ENCODE measurements around the gene IL4R. TPM values are rescaled to one million over a fixed set of nuclear protein-coding genes. Genes with fewer than 3 reads are reported as not detected.

IL4R gene
- total and polyA plus RNA-seq, 10 of the 15 experiments (the other 5 are each of a cell fraction or from before 2014, with no cell fraction given), result 2.6 to 70.4 (median 36.6) TPM

DNA sequence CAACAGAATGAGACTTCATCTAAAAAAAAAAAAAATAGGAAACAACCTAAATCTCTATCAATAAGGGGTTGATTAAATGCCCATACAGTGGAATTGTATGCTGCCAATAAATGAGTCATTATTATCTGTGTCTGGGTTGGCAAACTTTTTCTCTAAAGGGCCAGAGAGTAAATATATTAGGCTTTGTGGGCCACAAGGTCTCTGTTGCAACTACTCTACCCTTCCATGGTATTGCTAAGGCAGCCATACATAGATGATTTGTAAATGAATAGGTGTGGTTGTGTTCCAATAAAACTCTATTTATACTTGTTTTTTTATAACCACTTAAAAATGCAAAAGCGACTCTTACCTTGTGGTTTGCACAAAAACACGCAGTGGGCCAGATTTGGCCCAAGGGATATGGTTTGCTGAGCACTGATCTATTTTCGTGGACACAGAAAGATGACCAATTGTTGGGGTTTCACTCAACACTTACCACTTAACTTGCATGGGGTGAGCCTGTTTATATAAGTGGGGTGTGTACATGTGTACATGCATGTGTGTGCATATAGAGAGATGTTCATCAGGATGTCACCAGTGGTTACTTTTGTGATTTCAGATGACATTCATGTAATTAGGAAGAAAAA lies 12.4 kb upstream of the IL4R start:
- no peaks in the 10 kb centered on the region for H3K79me2 ChIP-seq (ENCODE audit: control insufficient read depth, insufficient read depth, low read length)
- no peaks in the 10 kb centered on the region for H4K20me1 ChIP-seq (ENCODE audit: control insufficient read depth, insufficient read depth)
- H3K9ac ChIP-seq (ENCODE audit: control insufficient read depth, insufficient read depth, low read length), result no peak overlapping the region
- H2AFZ ChIP-seq (ENCODE audit: control insufficient read depth, low read depth, low read length), result no peak overlapping the region
- FAIRE-seq, result no peak
- intact Hi-C loops (cut with micrococcal nuclease; ENCODE audit: unreplicated experiment) (no loop called here), in situ Hi-C loops (cut with MboI) (no loop called here)
- H3K27ac ChIP-seq (ENCODE audit: control insufficient read depth, insufficient read depth), result no peak overlapping the region
- no peaks in the 10 kb centered on the region for H3K9me3 ChIP-seq (replicated peaks; ENCODE audit: control insufficient read depth, insufficient read depth, low read length)
- BruUV-seq (replicated peaks), result no TSS peak
- ChIA-PET CTCF (interaction anchor here (0.9 to 1.3 kb wide), 3 partner anchors 15 to 123 kb away, joined by 3 to 5 read pairs (median 5); no protein-coding TSS in a partner anchor), RAD21 (ENCODE audit: unreplicated experiment) (interaction anchor here (1.1 to 1.5 kb wide), 3 partner anchors 64 to 66 kb away, joined by 3 to 4 read pairs (median 4); no protein-coding TSS in a partner anchor), POLR2A (no interaction called here), SMC1A (ENCODE audit: uncharacterized antibody, unreplicated experiment) (interaction anchor here (0.8 to 1.0 kb wide), 4 partner anchors 9 to 96 kb away, joined by 3 to 5 read pairs (median 4); no protein-coding TSS in a partner anchor)
- no peak overlapping the region for H3K4me3 ChIP-seq
- 0% methylated on average over 3 of the region's 3 CpGs for WGBS (ENCODE audit: insufficient coverage, insufficient replicate concordance, low lambda C conversion rate, missing lambda C conversion rate)
- H3K4me1 ChIP-seq (ENCODE audit: control insufficient read depth, insufficient read depth, low read length), result peaks cover 25% of the 10 kb centered on the region
- no peaks in the 10 kb centered on the region for H3K27me3 ChIP-seq (replicated peaks in 1 of 2; ENCODE audit: control insufficient read depth in 2 of 2, insufficient read depth in 2 of 2, low read length in 1 of 2)
- no peaks in the 10 kb centered on the region for H3K36me3 ChIP-seq (ENCODE audit: control insufficient read depth in 2 of 2, insufficient read depth in 2 of 2, low read length in 1 of 2)
- peak; percentile 87 for ATAC-seq
- DNase-seq (ENCODE audit: low read depth, low spot score), result no peak
- H3K4me2 ChIP-seq (ENCODE audit: control insufficient read depth, insufficient read depth), result no peak overlapping the region; the same call in 1 of the 2 replicates
- TF ChIP-seq CEBPB (IDR thresholded peaks at IDR 0.05; ENCODE audit: borderline replicate concordance in 1 of 2, low read depth in 2 of 2, low read length in 2 of 2) (0 out of 4 replicates have a peak, but pooled peaks of 1 of the 2 experiments have one; percentile 46), BCL11A (IDR thresholded peaks at IDR 0.05; ENCODE audit: low read depth, low read length) (peak; percentile 75), MTA3 (IDR thresholded peaks at IDR 0.05; ENCODE audit: borderline replicate concordance, low read length) (peak; percentile 90), TBL1XR1 (IDR thresholded peaks at IDR 0.05; ENCODE audit: low read depth, low read length) (peak; percentile 53; the same call in 1 of the 2 replicates), MEF2A (IDR thresholded peaks at IDR 0.05; ENCODE audit: insufficient read depth, low read depth, low read length) (peak; percentile 97), ZNF384 (IDR thresholded peaks at IDR 0.05; ENCODE audit: borderline replicate concordance, low read depth, low read length) (no peak), SIN3A (IDR thresholded peaks at IDR 0.05; ENCODE audit: low read depth, low read length) (no peak), PAX8 (IDR thresholded peaks at IDR 0.05) (no peak), MEF2B (IDR thresholded peaks at IDR 0.05; ENCODE audit: partially characterized antibody, poor library complexity, severe bottlenecking) (peak; percentile 79), EED (IDR thresholded peaks at IDR 0.05; ENCODE audit: low read depth) (peak; percentile 36; the same call in 1 of the 2 replicates), FOXK2 (IDR thresholded peaks at IDR 0.05) (peak; percentile 45; the same call in 1 of the 2 replicates), MTA2 (IDR thresholded peaks at IDR 0.05; ENCODE audit: low read depth) (peak; percentile 18; the same call in 1 of the 2 replicates), JUNB (IDR thresholded peaks at IDR 0.05) (peak; percentile 36; the same call in 1 of the 2 replicates), POU2F2 (IDR thresholded peaks at IDR 0.05; ENCODE audit: borderline replicate concordance, low read depth, low read length) (0 out of 3 replicates have a peak, but pooled peaks have one; percentile 32), FOXM1 (IDR thresholded peaks at IDR 0.05; ENCODE audit: low read depth, low read length) (peak; percentile 91; the same call in 1 of the 2 replicates), NBN (IDR thresholded peaks at IDR 0.05) (no peak), CBFB (IDR thresholded peaks at IDR 0.05; ENCODE audit: low read depth) (peak; percentile 64; the same call in 1 of the 2 replicates), PML (IDR thresholded peaks at IDR 0.05; ENCODE audit: low read length) (0 out of 2 replicates have a peak, but pooled peaks have one; percentile 39), NFIC (IDR thresholded peaks at IDR 0.05; ENCODE audit: low read depth, low read length) (peak; percentile 90), CREM (IDR thresholded peaks at IDR 0.05; ENCODE audit: low read depth) (peak; percentile 76), ZBED1 (IDR thresholded peaks at IDR 0.05; ENCODE audit: borderline replicate concordance) (peak; percentile 78; the same call in 1 of the 2 replicates), STAT1 (conservative IDR thresholded peaks at IDR 0.05) (no peak)
- TF ChIP-seq, protein P1, sequence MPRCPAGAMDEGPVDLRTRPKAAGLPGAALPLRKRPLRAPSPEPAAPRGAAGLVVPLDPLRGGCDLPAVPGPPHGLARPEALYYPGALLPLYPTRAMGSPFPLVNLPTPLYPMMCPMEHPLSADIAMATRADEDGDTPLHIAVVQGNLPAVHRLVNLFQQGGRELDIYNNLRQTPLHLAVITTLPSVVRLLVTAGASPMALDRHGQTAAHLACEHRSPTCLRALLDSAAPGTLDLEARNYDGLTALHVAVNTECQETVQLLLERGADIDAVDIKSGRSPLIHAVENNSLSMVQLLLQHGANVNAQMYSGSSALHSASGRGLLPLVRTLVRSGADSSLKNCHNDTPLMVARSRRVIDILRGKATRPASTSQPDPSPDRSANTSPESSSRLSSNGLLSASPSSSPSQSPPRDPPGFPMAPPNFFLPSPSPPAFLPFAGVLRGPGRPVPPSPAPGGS (IDR thresholded peaks at IDR 0.05; ENCODE audit: borderline replicate concordance, insufficient read depth, low read depth, low read length, poor library complexity, severe bottlenecking), result peak; percentile 21
- TF ChIP-seq, protein P2, sequence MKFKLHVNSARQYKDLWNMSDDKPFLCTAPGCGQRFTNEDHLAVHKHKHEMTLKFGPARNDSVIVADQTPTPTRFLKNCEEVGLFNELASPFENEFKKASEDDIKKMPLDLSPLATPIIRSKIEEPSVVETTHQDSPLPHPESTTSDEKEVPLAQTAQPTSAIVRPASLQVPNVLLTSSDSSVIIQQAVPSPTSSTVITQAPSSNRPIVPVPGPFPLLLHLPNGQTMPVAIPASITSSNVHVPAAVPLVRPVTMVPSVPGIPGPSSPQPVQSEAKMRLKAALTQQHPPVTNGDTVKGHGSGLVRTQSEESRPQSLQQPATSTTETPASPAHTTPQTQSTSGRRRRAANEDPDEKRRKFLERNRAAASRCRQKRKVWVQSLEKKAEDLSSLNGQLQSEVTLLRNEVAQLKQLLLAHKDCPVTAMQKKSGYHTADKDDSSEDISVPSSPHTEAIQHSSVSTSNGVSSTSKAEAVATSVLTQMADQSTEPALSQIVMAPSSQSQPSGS (IDR thresholded peaks at IDR 0.05; ENCODE audit: low read length), result peak; percentile 82
